ENCODE measurements around the gene EGFL7.

DNA sequence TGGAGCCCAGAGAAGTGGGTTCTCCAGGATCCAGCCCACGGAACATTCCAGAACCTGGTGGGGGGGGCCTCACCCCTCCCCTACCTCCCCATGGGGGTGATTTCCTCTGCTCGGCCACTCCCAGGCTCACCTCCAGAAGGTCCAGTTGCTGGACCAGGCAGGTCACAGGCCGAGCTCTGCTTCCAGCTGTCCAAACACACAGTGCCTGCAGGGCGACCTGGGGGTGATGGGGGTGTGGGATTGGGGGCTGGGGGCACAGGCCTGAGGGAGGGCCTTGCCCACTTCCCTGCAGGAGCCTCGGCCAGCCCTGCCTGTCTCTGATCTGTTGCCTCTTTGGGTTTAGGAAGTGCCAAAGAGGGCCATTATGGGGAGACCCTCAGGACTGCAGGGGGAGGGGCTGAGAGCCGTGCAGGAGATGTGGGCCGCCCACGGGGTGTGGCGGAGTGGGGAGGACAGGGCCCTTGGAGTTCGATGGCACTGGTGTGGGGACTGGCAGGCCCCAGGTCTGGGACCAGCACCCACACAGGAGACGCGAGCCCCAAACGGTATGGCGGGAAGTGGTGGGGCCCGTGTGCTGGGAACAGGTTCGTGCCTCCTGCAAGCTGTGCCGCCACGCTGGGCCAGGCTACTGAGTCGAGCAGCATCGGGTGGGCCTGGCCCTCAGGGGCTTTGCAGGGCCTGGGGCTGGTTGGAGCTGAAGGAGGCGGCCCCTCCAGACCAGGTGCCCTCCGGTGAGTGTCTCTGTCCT is 45.6 kb upstream of the EGFL7 start:
- TF ChIP-seq, protein P1, sequence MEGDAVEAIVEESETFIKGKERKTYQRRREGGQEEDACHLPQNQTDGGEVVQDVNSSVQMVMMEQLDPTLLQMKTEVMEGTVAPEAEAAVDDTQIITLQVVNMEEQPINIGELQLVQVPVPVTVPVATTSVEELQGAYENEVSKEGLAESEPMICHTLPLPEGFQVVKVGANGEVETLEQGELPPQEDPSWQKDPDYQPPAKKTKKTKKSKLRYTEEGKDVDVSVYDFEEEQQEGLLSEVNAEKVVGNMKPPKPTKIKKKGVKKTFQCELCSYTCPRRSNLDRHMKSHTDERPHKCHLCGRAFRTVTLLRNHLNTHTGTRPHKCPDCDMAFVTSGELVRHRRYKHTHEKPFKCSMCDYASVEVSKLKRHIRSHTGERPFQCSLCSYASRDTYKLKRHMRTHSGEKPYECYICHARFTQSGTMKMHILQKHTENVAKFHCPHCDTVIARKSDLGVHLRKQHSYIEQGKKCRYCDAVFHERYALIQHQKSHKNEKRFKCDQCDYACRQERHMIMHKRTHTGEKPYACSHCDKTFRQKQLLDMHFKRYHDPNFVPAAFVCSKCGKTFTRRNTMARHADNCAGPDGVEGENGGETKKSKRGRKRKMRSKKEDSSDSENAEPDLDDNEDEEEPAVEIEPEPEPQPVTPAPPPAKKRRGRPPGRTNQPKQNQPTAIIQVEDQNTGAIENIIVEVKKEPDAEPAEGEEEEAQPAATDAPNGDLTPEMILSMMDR (IDR thresholded peaks at IDR 0.05): no peak
- no peak for TF ChIP-seq POLR2A (IDR thresholded peaks at IDR 0.05)

Measured in uterus (tissue), 2 donors.